GM18868 (cell line): ENCODE data around the gene GRXCR1.
A peak's percentile ranks its signal among the peaks of the same experiment; 100 is the strongest.

ENCODE experiments used
- ATAC-seq: cut with Tn5 transposase; IDR thresholded peaks from one replicate; pipeline ENCODE4 v1.9.1; 2021; ENCODE audit warnings: mild to moderate bottlenecking, moderate library complexity; ENCODE audit not compliant: unreplicated experiment

The GRXCR1 gene

GRCh38 chr4:42892413-42892812, at the start of gene GRXCR1:
Gene GRXCR1, plus strand, starts transcription at chr4:42892713. Its CDS starts 554 bp downstream, at chr4:42893267.
- no peak for ATAC-seq

DNA sequence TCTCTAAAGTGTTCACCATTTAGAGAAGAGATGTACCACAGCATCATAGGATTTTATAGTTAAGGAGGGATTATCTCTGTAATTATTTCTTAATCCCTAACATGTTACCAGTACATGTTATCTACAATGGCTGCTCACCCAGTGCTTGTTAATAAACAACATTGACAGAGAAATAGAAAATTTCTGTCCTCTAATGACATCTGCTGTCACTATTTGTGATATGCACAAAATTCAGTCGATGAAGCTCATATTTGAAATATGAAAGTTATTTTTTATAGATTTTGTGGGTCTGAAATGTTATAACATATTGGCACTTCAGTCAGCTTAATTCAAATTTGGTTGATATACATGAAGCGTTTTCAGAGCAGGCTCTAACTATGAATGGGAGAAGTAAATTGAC, 48.8 kb upstream of the GRXCR1 start:
- no peak for ATAC-seq

DNA sequence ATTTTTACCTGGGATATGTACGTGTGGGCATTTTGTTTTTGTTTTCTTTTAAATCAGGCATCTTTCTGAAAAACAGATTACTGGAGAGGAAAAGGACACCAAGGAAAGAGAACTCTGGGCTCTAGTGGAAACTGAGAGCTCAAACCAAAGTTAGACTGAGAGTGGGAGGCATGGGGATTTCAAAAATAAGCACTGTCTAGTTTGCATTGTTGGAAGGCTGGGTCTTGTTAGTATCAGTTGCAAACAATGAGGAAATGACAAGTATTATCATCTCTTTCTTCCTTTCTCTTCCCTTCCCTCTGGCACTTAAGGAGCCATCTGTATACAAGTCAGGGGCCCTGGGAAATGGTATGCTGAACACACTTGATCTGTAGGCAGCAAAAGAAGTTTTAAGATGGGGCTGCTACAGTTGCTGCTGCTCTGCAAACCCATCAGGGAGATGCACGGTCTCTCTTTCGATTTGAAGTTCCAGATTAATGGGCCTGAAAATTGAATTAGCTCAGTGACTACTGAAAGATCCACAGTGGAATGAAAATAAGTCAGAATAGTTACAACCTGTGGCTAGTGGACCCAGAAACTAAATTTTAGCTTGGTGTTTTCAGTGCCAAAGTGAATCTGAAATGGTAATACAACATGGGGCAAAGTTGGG, 48.0 kb upstream of the GRXCR1 start:
- ATAC-seq, result peak; percentile 42

DNA sequence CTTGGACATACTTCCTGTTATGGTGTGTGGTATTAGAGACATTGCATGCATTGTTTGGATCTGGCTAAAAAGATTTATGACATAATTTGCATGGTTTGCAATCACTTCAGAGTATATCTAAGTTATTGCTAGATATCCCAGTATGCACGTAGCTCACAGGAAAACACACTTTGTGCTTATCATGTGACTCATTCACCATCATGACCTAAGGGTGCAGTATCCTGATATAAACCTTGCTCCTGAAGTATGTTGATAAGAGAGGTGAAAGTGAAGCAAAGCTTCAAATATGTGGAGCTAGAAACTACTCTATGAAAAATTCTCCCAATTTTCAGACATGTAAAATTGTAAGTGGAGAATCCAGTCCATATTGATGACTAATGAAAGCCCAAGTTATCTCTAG, 46.9 kb upstream of the GRXCR1 start:
- no peak for ATAC-seq

- no peak for ATAC-seq
Measured at GRCh38 chr4:42855779-42856178, 36.7 kb upstream of the GRXCR1 start.

DNA sequence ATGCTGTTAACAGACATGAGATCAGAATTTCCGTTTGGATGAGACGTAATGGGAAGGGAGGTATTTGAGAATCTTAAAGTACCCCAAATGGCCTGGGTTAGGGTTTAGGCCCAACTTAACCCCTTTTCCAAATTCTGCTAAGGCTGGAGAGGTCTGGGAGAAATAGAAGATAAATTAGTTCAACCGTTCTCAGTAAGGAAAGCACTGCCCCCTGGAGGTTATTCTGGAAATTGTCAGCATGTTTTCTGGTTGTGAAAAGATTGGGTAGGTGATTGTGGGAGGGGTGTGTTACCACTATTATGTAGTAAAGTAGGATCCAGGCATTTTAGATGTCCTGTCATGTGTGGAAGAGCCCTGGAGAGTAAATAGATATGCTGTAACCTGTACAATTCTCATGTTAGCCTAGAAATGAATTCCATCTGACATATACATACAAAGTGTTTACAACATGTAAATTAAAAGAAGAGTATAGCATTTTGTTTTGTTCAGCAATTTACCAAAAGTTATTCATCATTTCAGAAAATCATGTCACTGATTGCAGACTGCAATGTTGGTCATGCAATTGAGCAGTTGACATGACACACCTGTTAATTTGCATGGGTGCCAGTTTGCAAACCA, 26.8 kb upstream of the GRXCR1 start:
- peak; percentile 86 for ATAC-seq

DNA sequence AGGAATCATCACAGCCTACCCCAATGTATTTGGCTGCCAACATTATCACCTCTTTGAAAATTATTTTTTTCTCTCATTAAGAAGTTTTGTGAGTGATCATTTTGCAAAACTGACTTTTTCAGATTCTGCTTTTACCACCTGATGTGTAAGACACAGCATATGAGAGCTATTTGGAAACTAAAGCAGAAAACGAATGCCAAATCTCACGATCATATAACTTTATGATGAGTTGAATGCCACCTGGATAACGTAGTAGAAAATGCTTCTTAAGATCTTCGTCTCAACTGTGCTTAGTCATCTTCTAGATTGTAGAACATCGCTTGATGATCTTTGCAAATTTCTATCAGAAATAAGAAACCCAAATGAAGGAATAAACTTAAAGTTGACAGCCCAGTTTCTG, 21.3 kb upstream of the GRXCR1 start:
- no peak for ATAC-seq

- no peak for ATAC-seq
Measured at GRCh38 chr4:42871671-42872290, 20.7 kb upstream of the GRXCR1 start.

- ATAC-seq, result no peak
Measured at GRCh38 chr4:42878863-42879262, 13.7 kb upstream of the GRXCR1 start.

DNA sequence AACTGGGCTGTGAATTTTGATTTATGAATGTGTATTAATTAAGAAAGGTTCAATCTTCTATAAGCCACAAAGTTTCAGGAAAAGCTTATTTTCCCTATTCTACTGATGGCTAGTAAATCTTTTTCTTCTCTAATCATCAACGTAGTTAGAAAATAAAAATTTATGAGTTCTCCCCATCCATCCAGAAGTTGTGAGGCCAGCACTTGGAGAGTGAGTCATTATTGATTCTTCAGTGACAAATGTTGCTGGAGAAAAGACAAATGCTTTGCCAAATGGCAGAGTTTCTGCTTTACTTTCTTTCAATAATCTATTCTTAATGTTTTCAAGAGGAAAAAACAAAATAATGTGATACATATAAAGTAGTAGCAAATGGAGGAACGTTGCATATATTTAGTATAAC, 11.3 kb upstream of the GRXCR1 start:
- ATAC-seq, result no peak

DNA sequence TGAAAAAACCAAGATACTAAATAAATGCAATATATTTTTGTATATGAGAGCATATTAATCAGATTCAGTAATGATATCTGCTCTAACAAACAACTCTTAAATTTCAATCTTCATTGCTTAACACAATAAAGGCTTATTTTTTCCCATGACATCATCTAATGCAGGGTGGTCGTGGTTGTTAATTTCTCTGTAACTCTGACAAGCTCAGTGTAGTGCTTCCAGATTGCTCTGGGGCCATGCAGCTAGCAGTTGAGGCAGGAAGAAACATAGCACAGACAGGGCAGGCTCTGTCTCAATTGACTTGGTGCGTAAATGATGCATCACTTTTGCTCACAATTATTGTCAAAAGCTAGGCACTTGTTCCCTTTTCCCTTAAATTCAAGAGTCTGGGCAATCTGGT, 869 bp upstream of the GRXCR1 start:
- no peak for ATAC-seq

DNA sequence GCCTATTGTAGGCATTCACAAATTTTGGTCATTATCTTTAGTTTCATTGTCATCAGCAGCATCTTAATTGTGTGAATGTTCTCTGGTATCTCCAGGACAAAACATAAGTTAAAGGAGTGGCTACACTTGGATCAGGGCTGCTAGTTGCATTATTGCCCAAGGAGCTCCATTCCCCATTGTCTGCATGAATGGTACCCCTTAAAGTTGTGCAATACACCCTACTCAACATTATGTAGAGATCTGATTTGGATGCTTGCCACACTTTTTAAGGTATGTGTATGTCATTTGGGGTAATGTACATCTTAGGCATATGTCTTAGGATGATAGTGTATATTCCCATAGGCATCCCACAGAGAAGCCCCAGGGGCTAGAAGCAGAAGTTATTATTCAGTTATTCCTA, 2.9 kb downstream of the GRXCR1 start:
- ATAC-seq, result no peak

GRCh38 chr4:42904986-42905385, 12.5 kb downstream of the GRXCR1 start:
- no peak for ATAC-seq

- ATAC-seq, result no peak
Measured at GRCh38 chr4:42905591-42905990, 13.1 kb downstream of the GRXCR1 start.

- ATAC-seq, result no peak
Measured at GRCh38 chr4:42906341-42906740, 13.8 kb downstream of the GRXCR1 start.

DNA sequence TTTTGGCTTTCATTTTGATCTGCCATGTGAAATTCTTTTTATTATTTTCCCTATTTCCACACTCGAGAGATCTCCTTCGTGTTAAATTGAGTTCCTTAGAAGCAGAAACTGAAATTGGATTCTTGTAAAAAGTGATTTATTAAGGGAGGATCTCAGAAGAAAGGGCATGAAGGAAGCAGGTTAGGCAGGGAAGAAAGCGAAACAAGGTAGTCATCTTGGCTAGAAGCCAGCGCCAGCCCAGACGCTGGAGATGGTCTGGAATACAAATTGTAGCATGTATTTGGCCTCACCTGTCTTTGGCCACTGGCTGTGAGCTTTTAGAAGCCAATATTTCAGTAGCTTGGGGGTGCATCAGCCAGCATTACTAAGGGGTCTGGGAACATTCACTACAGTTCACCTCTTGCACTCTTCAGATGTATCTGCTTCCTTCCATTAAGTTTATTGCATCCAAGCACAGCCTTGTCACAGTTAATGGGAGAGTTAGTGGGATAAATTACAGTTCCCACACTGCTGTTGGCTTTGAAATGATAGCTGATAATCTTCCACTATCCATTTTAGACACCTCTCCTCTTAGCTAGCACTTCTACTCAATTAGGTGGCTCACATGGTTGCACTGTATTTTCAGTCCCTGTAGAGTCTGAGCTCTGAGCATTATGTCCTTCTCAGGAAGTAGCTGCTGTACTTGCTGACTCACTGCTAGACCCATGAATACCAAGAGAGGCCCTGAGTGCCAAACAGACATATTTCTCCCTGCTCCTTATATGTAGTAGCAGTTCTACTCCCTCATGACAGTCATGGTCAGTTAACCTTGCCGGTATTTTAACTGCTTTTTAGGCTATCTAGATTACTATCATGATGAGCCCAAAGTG, 14.6 kb downstream of the GRXCR1 start:
- no peak for ATAC-seq

DNA sequence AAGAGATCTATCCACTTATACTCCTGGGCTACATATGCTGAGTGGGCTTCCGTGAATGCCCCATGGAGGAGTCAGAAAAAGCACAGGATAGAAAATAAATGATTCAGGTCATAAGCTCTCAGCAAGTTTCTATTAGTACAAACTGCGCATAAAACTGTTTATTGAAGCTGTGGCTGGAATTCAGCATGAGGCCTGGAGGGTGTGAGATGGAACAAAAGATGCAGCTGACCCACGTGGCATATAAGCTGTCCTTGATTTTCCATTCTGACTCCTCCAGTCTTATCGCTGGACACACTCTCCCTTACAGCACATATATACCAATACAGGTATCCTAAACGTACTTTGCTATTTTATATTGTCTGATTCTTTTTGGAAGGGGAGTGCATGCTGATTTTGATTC, 17.9 kb downstream of the GRXCR1 start:
- no peak for ATAC-seq

GRCh38 chr4:42914937-42915336, 22.4 kb downstream of the GRXCR1 start:
- ATAC-seq, result no peak

DNA sequence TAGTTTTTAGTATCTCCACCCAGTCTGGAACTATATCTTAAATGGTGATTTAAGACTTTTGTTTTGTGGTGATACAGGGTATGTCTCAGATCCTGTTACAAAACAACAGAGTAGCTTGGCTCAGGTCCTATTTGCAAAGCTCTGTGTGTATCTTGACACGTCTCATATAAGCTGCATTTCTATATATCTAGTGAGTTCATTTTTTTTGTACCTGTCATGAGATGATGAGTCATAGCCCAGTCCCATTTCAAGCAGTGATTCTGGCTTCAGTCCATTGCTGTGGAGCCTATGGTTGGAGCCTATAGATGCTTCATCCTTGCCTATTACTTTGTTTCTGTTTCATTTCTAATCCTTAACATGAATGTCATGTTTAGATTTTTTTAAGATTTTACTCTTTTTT, 23.0 kb downstream of the GRXCR1 start:
- ATAC-seq, result no peak

GRCh38 chr4:42917296-42917695, 24.8 kb downstream of the GRXCR1 start:
- no peak for ATAC-seq

DNA sequence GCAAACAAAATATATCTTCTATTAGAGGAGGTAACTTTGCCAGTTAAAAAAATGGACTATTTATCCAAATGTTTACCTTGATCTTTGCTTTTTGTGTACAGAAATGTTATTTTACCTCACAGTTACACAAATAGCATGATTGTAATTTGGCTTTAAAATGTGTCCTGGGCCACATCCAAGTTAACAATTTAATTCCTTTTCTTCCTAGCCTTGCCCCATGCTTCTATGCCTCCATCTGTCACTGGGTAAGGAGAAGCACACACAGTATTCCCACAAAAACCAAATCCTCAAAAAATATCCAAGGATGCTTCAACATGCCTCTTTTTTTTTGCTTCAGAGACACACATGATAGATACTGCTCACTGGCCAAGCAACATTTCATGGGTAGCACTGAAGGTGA, 30.9 kb downstream of the GRXCR1 start:
- ATAC-seq, result no peak

GRCh38 chr4:42925921-42926320, 33.4 kb downstream of the GRXCR1 start:
- no peak for ATAC-seq
